Gastrocnemius medialis (tissue), 4 donors: ENCODE data around the gene GPR176. TPM values are rescaled to one million over a fixed set of nuclear protein-coding genes. Genes with fewer than 3 reads are reported as not detected.

Experiments
- ATAC-seq, 2 donors: fragments of 150-250 bp; one replicate each; pipeline ENCODE4 v1.9.1; 2016
- DNase-seq, 2 donors: peaks; one replicate each; pipeline ENCODE4 v3.0.0-alpha.2; 2019
- H3K27ac ChIP-seq, 4 donors: fragments of 200-600 bp; sonication (generic); 1 replicate in 1 of 4; 2 replicates in 3 of 4; pipeline ENCODE4 v1.5.1; 2016 to 2018; ENCODE audit warnings: mild to moderate bottlenecking in 2 of 4, moderate library complexity in 1 of 4
- H3K27me3 ChIP-seq, 3 donors: fragments of 200-600 bp; sonication (generic) in 2 of 3; 1 replicate in 1 of 3; 2 replicates in 2 of 3; pipeline versions ENCODE4 v1.5.1 to v1.6.0; 2016 to 2019; ENCODE audit warnings: mild to moderate bottlenecking in 1 of 3, moderate library complexity in 1 of 3
- H3K36me3 ChIP-seq, 2 donors: fragments of 200-600 bp; sonication (generic) in 1 of 2; one replicate each; pipeline ENCODE4 v1.5.1; 2017 to 2018
- H3K4me1 ChIP-seq, 2 donors: fragments of 200-600 bp; sonication (generic) in 1 of 2; one replicate each; pipeline ENCODE4 v1.5.1; 2016 to 2017; ENCODE audit warnings: mild to moderate bottlenecking in 2 of 2
- H3K4me3 ChIP-seq, 4 donors: fragments of 200-600 bp; sonication (generic) in 3 of 4; 1 replicate in 1 of 4; 2 replicates in 3 of 4; pipeline ENCODE4 v1.5.1; 2016 to 2019; ENCODE audit warnings: mild to moderate bottlenecking in 2 of 4
- H3K9me3 ChIP-seq, 3 donors: fragments of 200-600 bp; sonication (generic) in 2 of 3; 1 replicate in 1 of 3; 2 replicates in 2 of 3; pipeline ENCODE4 v1.5.1; 2016 to 2019
- CTCF ChIP-seq, 5 experiments: fragments of 450-650 bp in 3 of 5; fragments of 200-600 bp in 2 of 5; sonication (generic) in 2 of 5; IDR thresholded peaks in 4 of 5; conservative IDR thresholded peaks in 1 of 5; 1 replicate in 4 of 5; 2 replicates in 1 of 5; pipeline ENCODE4 v1.5.1; 2016 to 2019; ENCODE audit warnings: antibody characterized with exemption in 5 of 5, mild to moderate bottlenecking in 3 of 5, moderate library complexity in 3 of 5
- POLR2A ChIP-seq, 2 donors: fragments of 450-650 bp; IDR thresholded peaks; one replicate each; pipeline ENCODE4 v1.6.1; 2017; ENCODE audit warnings: antibody characterized with exemption in 2 of 2, mild to moderate bottlenecking in 2 of 2, moderate library complexity in 2 of 2
- in situ Hi-C, 4 donors: fragments of 200-750 bp; cut with MboI; loops; one replicate each; pipeline versions ENCODE4 v1.15.0 to v1.8.0; 2017; ENCODE audit warnings: low sequenced_read_pairs in 4 of 4
- intact Hi-C: fragments of 100-400 bp; cut with DNase I; formaldehyde crosslinking; loops from one replicate; pipeline ENCODE4 v1.15.1; 2023; ENCODE audit warnings: low total_unique reads
- total RNA-seq, 4 donors: library from RNA; depleted of rRNA; stranded (reverse); fragments of >200 nt; gene quantifications; one replicate each; pipeline versions ENCODE4 v1.1.0 to v1.2.3, GENCODE V29; 2016

Gene GPR176, protein sequence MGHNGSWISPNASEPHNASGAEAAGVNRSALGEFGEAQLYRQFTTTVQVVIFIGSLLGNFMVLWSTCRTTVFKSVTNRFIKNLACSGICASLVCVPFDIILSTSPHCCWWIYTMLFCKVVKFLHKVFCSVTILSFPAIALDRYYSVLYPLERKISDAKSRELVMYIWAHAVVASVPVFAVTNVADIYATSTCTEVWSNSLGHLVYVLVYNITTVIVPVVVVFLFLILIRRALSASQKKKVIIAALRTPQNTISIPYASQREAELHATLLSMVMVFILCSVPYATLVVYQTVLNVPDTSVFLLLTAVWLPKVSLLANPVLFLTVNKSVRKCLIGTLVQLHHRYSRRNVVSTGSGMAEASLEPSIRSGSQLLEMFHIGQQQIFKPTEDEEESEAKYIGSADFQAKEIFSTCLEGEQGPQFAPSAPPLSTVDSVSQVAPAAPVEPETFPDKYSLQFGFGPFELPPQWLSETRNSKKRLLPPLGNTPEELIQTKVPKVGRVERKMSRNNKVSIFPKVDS
- 1 to 10 TPM; 1.1 to 3.0 (median 1.7) TPM for total RNA-seq

DNA sequence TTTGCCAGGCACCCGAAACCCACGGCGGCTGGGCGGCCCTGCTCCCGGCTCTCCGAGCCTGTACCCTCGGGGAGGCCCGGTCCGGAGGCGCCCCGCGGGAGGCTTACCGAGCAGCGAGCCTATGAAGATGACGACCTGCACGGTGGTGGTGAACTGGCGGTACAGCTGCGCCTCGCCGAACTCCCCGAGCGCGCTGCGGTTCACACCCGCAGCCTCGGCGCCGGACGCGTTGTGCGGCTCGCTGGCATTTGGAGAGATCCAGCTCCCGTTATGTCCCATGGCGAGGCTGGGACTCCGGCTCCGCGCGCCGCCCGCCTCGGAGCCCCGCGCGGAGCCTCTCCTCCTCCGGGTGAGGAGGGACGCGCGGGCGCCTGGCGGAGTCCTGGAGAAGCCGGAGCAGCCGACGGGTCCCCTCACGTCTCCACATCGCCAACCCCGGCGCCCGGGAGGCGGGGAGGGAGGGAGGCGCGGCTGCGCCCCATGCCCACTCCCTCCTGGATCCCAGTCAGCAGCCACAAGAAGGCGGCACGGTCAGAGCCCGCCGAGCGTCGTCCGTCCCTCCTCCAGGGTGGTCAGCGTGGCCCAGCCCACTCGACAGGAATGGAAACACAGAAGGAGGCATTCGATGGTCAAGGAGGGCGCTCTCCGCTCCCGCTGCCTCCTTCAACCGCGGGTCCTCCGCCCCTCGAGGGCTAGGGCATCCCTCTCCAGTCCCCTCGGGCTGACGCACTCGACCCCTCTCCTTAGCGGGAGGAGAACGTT lies at the start of gene GPR176:
Gene GPR176 (minus strand): TSS at position 519 of the 762 bp plus-strand sequence. CDS start 240 bp downstream, at position 279.
- no peaks in the 10 kb centered on the region for H3K9me3 ChIP-seq
- intact Hi-C loops, result loop anchor here (2.0 kb wide), 1 partner anchor 15 kb away; the partner anchor contains the start of gene EIF2AK4
- H3K27me3 ChIP-seq, result peaks cover 10 to 26% (median 16%) of the 10 kb centered on the region in 3 donors
- peak within 1 kb of the TSS; percentile 54 to 95 (median 75) for H3K4me3 ChIP-seq
- in situ Hi-C loops, result loop anchor here in 1 of 4 donors (25.0 kb wide), 1 partner anchor 133 kb away; the partner anchor contains the start of gene FSIP1
- no peaks in the 10 kb centered on the region for H3K36me3 ChIP-seq
- peak in 1 of 2 donors; percentile 17 for DNase-seq
- H3K27ac ChIP-seq, result peak within 1 kb of the TSS; percentile 43 to 71 (median 66)
- peak; percentile 45 to 50 for ATAC-seq
- no peaks in the 10 kb centered on the region for H3K4me1 ChIP-seq
- TF ChIP-seq POLR2A (IDR thresholded peaks at IDR 0.05) (no peak), CTCF (IDR thresholded peaks at IDR 0.05 in 4 of 5, conservative IDR thresholded peaks at IDR 0.05 in 1 of 5) (peak in 1 of 5 experiments; percentile 6)

DNA sequence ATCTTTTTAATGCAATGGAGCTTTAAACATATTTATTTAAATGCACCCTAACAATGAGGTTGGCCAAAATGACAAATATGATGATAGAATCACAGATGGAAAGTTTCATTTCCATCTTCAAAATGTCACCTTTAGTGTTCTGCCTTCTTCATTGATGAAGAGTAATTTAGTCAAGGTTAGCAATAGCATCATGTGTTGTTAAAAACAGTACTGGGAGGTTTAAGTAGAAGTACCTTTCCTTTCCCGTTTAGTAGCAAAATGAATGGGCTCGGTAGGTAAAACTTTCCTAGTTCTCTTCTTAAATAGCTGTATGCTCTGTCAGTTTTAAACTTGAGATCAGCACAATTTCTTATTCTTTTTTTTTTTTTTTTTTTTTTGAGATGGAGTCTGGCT lies 48.9 kb upstream of the GPR176 start:
- DNase-seq (no peak), ATAC-seq (no peak)
- Histone ChIP-seq H3K36me3 (peaks cover 0 to 54% of the 10 kb centered on the region in 2 donors), H3K27ac (no peak overlapping the region), H3K27me3 (no peaks in the 10 kb centered on the region), H3K4me3 (no peak overlapping the region), H3K4me1 (no peaks in the 10 kb centered on the region), H3K9me3 (no peaks in the 10 kb centered on the region)
- TF ChIP-seq CTCF (IDR thresholded peaks at IDR 0.05 in 4 of 5, conservative IDR thresholded peaks at IDR 0.05 in 1 of 5), result no peak
- TF ChIP-seq POLR2A (IDR thresholded peaks at IDR 0.05), result no peak
- intact Hi-C loops, result no loop called here
- in situ Hi-C loops, result no loop called here

DNA sequence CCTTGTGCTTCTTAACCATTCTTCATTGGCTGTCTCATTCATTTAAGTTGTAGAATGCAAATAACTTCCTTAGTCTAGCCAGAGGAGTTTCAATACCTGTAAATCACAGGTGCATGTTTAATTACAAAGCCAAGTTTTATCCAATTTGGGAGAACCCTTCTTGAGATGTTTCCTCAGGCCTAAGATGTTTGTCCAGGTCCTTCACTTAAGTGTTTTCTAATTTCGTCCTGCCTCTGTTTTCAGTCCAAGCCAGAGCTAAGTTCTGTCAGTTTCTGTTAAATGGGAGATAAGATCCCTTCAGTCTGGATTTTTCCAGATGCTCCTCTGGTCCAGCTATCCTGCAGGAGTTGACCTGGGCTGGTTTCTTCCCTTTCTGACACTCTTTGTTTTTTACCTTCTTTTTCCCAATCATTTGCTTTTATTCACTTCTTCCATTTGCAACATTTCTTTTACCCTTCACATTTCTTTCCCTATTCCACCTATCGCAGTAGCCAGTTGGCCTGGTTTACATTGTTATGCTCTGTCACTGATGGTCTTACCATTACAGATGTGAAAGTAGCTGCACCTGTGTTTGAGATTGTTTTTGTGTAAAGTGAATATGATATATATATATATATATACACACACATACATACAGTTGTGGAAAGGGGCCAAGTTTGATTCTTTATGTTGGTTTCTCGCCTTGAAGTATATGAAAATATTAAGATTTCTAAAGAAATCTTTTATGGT lies 48.4 kb upstream of the GPR176 start:
- no peak for DNase-seq
- peaks cover 0 to 53% of the 10 kb centered on the region in 2 donors for H3K36me3 ChIP-seq
- no peak overlapping the region for H3K27ac ChIP-seq
- no peak for TF ChIP-seq POLR2A (IDR thresholded peaks at IDR 0.05)
- no peak for TF ChIP-seq CTCF (IDR thresholded peaks at IDR 0.05 in 4 of 5, conservative IDR thresholded peaks at IDR 0.05 in 1 of 5)
- no peaks in the 10 kb centered on the region for H3K27me3 ChIP-seq
- H3K4me3 ChIP-seq, result no peak overlapping the region
- H3K9me3 ChIP-seq, result no peaks in the 10 kb centered on the region
- no peaks in the 10 kb centered on the region for H3K4me1 ChIP-seq
- intact Hi-C loops (no loop called here), in situ Hi-C loops (no loop called here)
- no peak for ATAC-seq

GRCh38 chr15:39966521-39966920 lies 46.5 kb upstream of the GPR176 start:
- intact Hi-C loops, result no loop called here
- Histone ChIP-seq H3K27ac (no peak overlapping the region), H3K4me1 (no peaks in the 10 kb centered on the region), H3K36me3 (peaks cover 0 to 58% of the 10 kb centered on the region in 2 donors), H3K9me3 (no peaks in the 10 kb centered on the region), H3K27me3 (no peaks in the 10 kb centered on the region), H3K4me3 (no peak overlapping the region)
- in situ Hi-C loops, result no loop called here
- no peak for ATAC-seq
- TF ChIP-seq POLR2A (IDR thresholded peaks at IDR 0.05) (no peak), CTCF (IDR thresholded peaks at IDR 0.05 in 4 of 5, conservative IDR thresholded peaks at IDR 0.05 in 1 of 5) (no peak)
- DNase-seq, result no peak
